HG02943 (cell line): ENCODE measurements around the gene TERT.

Experiments
- ATAC-seq: cut with Tn5 transposase; IDR thresholded peaks from one replicate; pipeline ENCODE4 v1.9.1; 2021; ENCODE audit warnings: mild to moderate bottlenecking, low read depth, moderate library complexity; ENCODE audit not compliant: unreplicated experiment

Gene TERT

GRCh38 chr5:1209896-1210776 lies 84.7 kb downstream of the TERT start:
- ATAC-seq: no peak

GRCh38 chr5:1209489-1209852 lies 85.4 kb downstream of the TERT start:
- ATAC-seq: no peak

- ATAC-seq: no peak
Measured at GRCh38 chr5:1208743-1209488, 86.0 kb downstream of the TERT start.

GRCh38 chr5:1208221-1208742 lies 86.6 kb downstream of the TERT start:
- ATAC-seq: no peak

GRCh38 chr5:1207555-1207954 lies 87.3 kb downstream of the TERT start:
- no peak for ATAC-seq

- no peak for ATAC-seq
Measured at GRCh38 chr5:1206521-1207412, 88.1 kb downstream of the TERT start.

GRCh38 chr5:1205255-1206180 lies 89.3 kb downstream of the TERT start:
- ATAC-seq: no peak

GRCh38 chr5:1204693-1205242 lies 90.1 kb downstream of the TERT start:
- ATAC-seq: no peak

GRCh38 chr5:1203968-1204692 lies 90.7 kb downstream of the TERT start:
- no peak for ATAC-seq

- ATAC-seq: no peak
Measured at GRCh38 chr5:1203311-1203967, 91.4 kb downstream of the TERT start.
